GM12878 (cell line): ENCODE measurements around the gene C1orf141. TPM values are rescaled to one million over a fixed set of nuclear protein-coding genes. Genes with fewer than 3 reads are reported as not detected.

Experiments
- ATAC-seq: fragments of 200-7000 bp; cut with Tn5 transposase; 3 replicates; pipeline ENCODE4 v1.9.1; 2020; ENCODE audit warnings: mild to moderate bottlenecking, moderate library complexity
- BruUV-seq: library from RNA; stranded (reverse); fragments of 400-500 nt; replicated peaks from 2 replicates; lab custom pipeline; 2021; lab: Mats Ljungman, UMichigan
- CTCF ChIA-PET: fragments of 300-600 bp; sonication (Branson Sonifier 250); formaldehyde crosslinking; extraction: SDS; loops from one replicate; lab custom pipeline; 2021; ENCODE audit warnings: inconsistent platforms; lab: Yijun Ruan, JAX
- POLR2A ChIA-PET: fragments of 350-600 bp; formaldehyde crosslinking; extraction: SDS; loops from one replicate; lab custom pipeline; 2021; ENCODE audit warnings: inconsistent platforms; lab: Charles Lee
- RAD21 ChIA-PET: fragments of 300-600 bp; sonication (Branson Sonifier 250); formaldehyde crosslinking; loops from one replicate; lab custom pipeline; 2023; ENCODE audit warnings: antibody characterized with exemption; ENCODE audit not compliant: unreplicated experiment; lab: Charles Lee
- SMC1A ChIA-PET: fragments of 300-600 bp; sonication (Branson Sonifier 250); formaldehyde crosslinking; loops from one replicate; lab custom pipeline; 2023; ENCODE audit not compliant: unreplicated experiment, uncharacterized antibody; lab: Charles Lee
- DNase-seq: peaks from one replicate; pipeline ENCODE4 v3.0.0-alpha.2; 2011; ENCODE audit warnings: low read depth, low spot score
- FAIRE-seq: peaks from 3 replicates; lab custom pipeline; 2011; peaks lifted over from hg19 to GRCh38; lab: Jason Lieb, UNC
- H2AFZ ChIP-seq: 2 replicates; pipeline ENCODE4 v1.6.0; 2011; ENCODE audit warnings: low read depth, low read length, control low read depth; ENCODE audit not compliant: control insufficient read depth
- H3K27ac ChIP-seq: 2 replicates; pipeline ENCODE4 v1.5.1; 2011; ENCODE audit warnings: control low read depth; ENCODE audit not compliant: control insufficient read depth, insufficient read depth
- H3K27me3 ChIP-seq, 2 experiments: replicated peaks in 1 of 2; 2 replicates each; pipeline versions ENCODE4 v1.6.0 to v1.6.1; 2011; ENCODE audit warnings: low read length in 1 of 2; ENCODE audit not compliant: control insufficient read depth in 2 of 2, insufficient read depth in 2 of 2
- H3K36me3 ChIP-seq, 2 experiments: 2 replicates each; pipeline ENCODE4 v1.5.1; 2011; ENCODE audit warnings: low read length in 1 of 2; ENCODE audit not compliant: control insufficient read depth in 2 of 2, insufficient read depth in 2 of 2
- H3K4me1 ChIP-seq: 2 replicates; pipeline ENCODE4 v1.6.1; 2011; ENCODE audit warnings: mild to moderate bottlenecking, low read length, moderate library complexity, mixed read lengths; ENCODE audit not compliant: control insufficient read depth, insufficient read depth
- H3K4me2 ChIP-seq: 2 replicates; pipeline ENCODE4 v1.6.0; 2011; ENCODE audit warnings: control low read depth; ENCODE audit not compliant: control insufficient read depth, insufficient read depth
- H3K4me3 ChIP-seq: fragments of 200-600 bp; sonication (generic); 2 replicates; pipeline ENCODE4 v1.5.1; 2016
- H3K79me2 ChIP-seq: 2 replicates; pipeline ENCODE4 v1.6.0; 2011; ENCODE audit warnings: low read length; ENCODE audit not compliant: control insufficient read depth, insufficient read depth
- H3K9ac ChIP-seq: 2 replicates; pipeline ENCODE4 v1.8.0; 2011; ENCODE audit warnings: low read length, control low read depth, mixed read lengths; ENCODE audit not compliant: control insufficient read depth, insufficient read depth
- H3K9me3 ChIP-seq: replicated peaks from 3 replicates; pipeline ENCODE4 v1.5.1; 2011; ENCODE audit warnings: mild to moderate bottlenecking, low read length; ENCODE audit not compliant: control insufficient read depth, insufficient read depth
- H4K20me1 ChIP-seq: 2 replicates; pipeline ENCODE4 v1.6.0; 2011; ENCODE audit not compliant: control insufficient read depth, insufficient read depth
- EP300 ChIP-seq, 2 experiments: fragments of 150-350 bp in 1 of 2; IDR thresholded peaks; 2 replicates each; pipeline ENCODE4 v1.6.1; 2011 to 2012; ENCODE audit warnings: low read depth in 2 of 2, low read length in 2 of 2, borderline replicate concordance in 1 of 2, improper control_type of control experiment in 1 of 2, inconsistent platforms in 1 of 2; ENCODE audit not compliant: control insufficient read depth in 1 of 2
- HCFC1 ChIP-seq: fragments of 150-350 bp; IDR thresholded peaks from 2 replicates; pipeline ENCODE4 v1.6.1; 2014; ENCODE audit warnings: low read length
- KLF5 ChIP-seq: fragments of 450-650 bp; IDR thresholded peaks from 2 replicates; pipeline ENCODE4 v1.6.1; 2014; ENCODE audit warnings: mild to moderate bottlenecking; ENCODE audit not compliant: partially characterized antibody
- RB1 ChIP-seq: fragments of 450-650 bp; formaldehyde crosslinking; IDR thresholded peaks from 2 replicates; pipeline ENCODE4 v1.6.1; 2017; ENCODE audit warnings: mild to moderate bottlenecking, borderline replicate concordance
- RELA ChIP-seq: fragments of 450-650 bp; IDR thresholded peaks from 2 replicates; pipeline ENCODE4 v1.8.0; 2014; ENCODE audit warnings: borderline replicate concordance; ENCODE audit not compliant: partially characterized antibody
- SRF ChIP-seq, 2 experiments: IDR thresholded peaks; 2 replicates each; pipeline ENCODE4 v1.6.1; 2011; ENCODE audit warnings: low read depth in 2 of 2, low read length in 2 of 2, mild to moderate bottlenecking in 1 of 2, moderate library complexity in 1 of 2
- ZNF207 ChIP-seq: fragments of 450-650 bp; IDR thresholded peaks from 2 replicates; pipeline ENCODE4 v1.6.1; 2014; ENCODE audit warnings: antibody characterized with exemption, mild to moderate bottlenecking, borderline replicate concordance
- WGBS: methylation state at CpG from one replicate; pipeline ENCODE4 v1.1.6; 2016; ENCODE audit warnings: low lambda C conversion rate; ENCODE audit not compliant: insufficient replicate concordance, insufficient coverage; ENCODE audit errors: missing lambda C conversion rate; 5-methylcytosine and 5-hydroxymethylcytosine counted together
- in situ Hi-C: fragments of 300-500 bp; cut with MboI; formaldehyde crosslinking; loops from 9 replicates; pipeline ENCODE4 v1.14.3; 2018; ENCODE audit warnings: mixed read lengths
- intact Hi-C: fragments of 100-400 bp; cut with micrococcal nuclease; formaldehyde crosslinking; loops from one replicate; pipeline ENCODE4 v1.14.2; 2022; ENCODE audit not compliant: unreplicated experiment
- polyA plus RNA-seq, 11 experiments: library from polyadenylated mRNA; depleted of rRNA in 4 of 11; unstranded in 6 of 11; stranded (reverse) in 5 of 11; fragments of >200 nt; fragmentation: Nextera tagmentation in 4 of 11; fragmentation: Illumina TruSeq in 1 of 11; extraction: Ambion mirVana in 4 of 11; extraction: Trizol in 1 of 11; gene quantifications; 1 replicate in 1 of 11; 2 replicates in 10 of 11; pipeline versions ENCODE4 v1.2.1 to v1.2.3, GENCODE V29; 2011 to 2016; ENCODE audit warnings: inconsistent platforms in 2 of 11, missing spikeins in 2 of 11, low read depth in 1 of 11
- total RNA-seq, 4 experiments: library from RNA; depleted of rRNA in 3 of 4; stranded (reverse); fragments of >200 nt in 3 of 4; fragmentation: Illumina TruSeq in 1 of 4; extraction: Trizol in 1 of 4; gene quantifications; 2 replicates each; pipeline versions ENCODE4 v1.2.1 to v1.2.3, GENCODE V29; 2013 to 2021

C1orf141 gene
- total and polyA plus RNA-seq, 10 of the 15 experiments (the other 5 are each of a cell fraction or from before 2014, with no cell fraction given): not detected

- TF ChIP-seq EP300 (IDR thresholded peaks at IDR 0.05; ENCODE audit: borderline replicate concordance in 1 of 2, control insufficient read depth in 1 of 2, low read depth in 2 of 2, low read length in 2 of 2): no peak
Observed at GRCh38 chr1:67094191-67094590, 40.6 kb downstream of the C1orf141 start (continued).

- ChIA-PET POLR2A (no interaction called here), CTCF (interaction anchor here (0.9 kb wide), 1 partner anchor 60 kb away, joined by 3 read pairs; no protein-coding TSS in a partner anchor), RAD21 (no interaction called here)
- in situ Hi-C loops: no loop called here
- no TSS peak for BruUV-seq
- Histone ChIP-seq H3K9me3 (no peaks in the 10 kb centered on the region), H3K9ac (no peak overlapping the region), H3K27me3 (peaks cover 0 to 1% of the 10 kb centered on the region in 2 experiments; a peak in 1 of 4 replicates)
- TF ChIP-seq HCFC1 (no peak), SRF (IDR thresholded peaks at IDR 0.05; ENCODE audit: low read depth in 2 of 2, low read length in 2 of 2) (0 out of 4 replicates have a peak, but pooled peaks of 1 of the 2 experiments have one; percentile 8), RB1 (no peak), RELA (no peak), KLF5 (no peak), ZNF207 (no peak)
- TF ChIP-seq, all 136 proteins: peak for 1
- no peak overlapping the region for H3K4me2 ChIP-seq
- no peak overlapping the region for H2AFZ ChIP-seq
- no peaks in the 10 kb centered on the region for H3K79me2 ChIP-seq
- ATAC-seq (no peak), FAIRE-seq (no peak), DNase-seq (no peak)
- intact Hi-C loops: no loop called here
- H3K4me3 ChIP-seq: no peak overlapping the region
- H3K4me1 ChIP-seq: no peaks in the 10 kb centered on the region
- H3K36me3 ChIP-seq: no peaks in the 10 kb centered on the region
- SMC1A ChIA-PET: interaction anchor here (0.6 to 1.0 kb wide), 2 partner anchors 23 to 103 kb away, joined by 3 read pairs; no protein-coding TSS in a partner anchor
- no peaks in the 10 kb centered on the region for H4K20me1 ChIP-seq
- H3K27ac ChIP-seq: no peak overlapping the region
- WGBS: 74% methylated on average over 1 of the region's 1 CpG
Observed at GRCh38 chr1:67089685-67090208, 45.0 kb downstream of the C1orf141 start.
